HG02884 (cell line): ENCODE data around the gene SUGCT.

Experiments
- ATAC-seq: cut with Tn5 transposase; IDR thresholded peaks from one replicate; pipeline ENCODE4 v1.9.1; 2021; ENCODE audit warnings: mild to moderate bottlenecking, moderate library complexity; ENCODE audit not compliant: unreplicated experiment

SUGCT gene

DNA sequence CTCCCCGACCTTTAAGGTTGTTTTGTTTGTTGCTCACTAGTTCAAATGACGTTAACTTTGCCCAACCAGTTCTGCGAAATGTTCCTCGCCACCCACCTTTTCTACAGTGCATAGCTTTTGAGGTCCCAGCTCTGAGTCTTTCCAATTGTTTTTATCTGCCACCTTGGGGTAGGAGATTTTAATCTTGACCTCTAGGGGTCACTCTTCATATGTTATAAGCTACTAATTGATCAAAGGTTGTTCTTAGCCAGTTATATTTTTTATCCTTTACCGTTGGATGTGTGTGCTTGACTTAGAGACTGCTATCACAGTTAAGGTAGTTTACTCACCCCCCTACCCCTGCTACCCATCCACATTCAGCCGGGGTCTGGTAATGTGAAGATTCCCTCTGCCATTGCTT is 372.4 kb downstream of the SUGCT start:
- ATAC-seq: no peak

DNA sequence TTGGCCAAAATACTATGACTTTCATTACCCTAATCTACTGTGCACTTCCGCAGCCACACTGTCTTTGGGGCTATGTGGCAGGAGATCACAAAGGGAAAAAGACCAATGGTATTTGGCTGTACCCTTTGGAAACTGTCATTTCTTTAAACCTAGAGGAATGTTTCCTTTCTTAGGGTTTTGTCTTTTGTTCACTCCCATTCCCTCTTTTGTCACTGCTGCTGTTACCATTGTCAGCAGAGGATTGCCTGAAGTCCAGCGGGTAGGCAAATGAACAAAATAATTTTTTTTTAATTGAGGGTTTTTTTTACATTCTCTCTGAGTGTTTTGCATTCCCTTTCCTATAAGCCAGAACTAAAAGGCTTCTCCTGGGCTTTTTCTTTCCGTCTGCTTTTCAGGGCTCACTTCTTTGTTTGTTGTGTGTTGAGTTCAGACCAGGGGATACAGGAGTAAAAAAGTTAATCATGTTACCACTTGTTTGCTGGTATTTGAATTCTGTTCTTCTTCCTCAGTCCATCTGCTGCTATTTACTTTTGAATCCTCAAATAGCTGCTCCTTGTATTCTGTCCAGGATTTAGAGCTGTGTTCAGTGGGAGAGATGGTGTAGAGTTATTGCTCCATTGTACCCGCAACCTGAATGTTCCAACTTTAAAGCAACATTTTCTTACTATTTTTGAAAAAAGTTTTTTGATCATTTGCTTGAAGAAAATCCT is 374.6 kb downstream of the SUGCT start:
- no peak for ATAC-seq

DNA sequence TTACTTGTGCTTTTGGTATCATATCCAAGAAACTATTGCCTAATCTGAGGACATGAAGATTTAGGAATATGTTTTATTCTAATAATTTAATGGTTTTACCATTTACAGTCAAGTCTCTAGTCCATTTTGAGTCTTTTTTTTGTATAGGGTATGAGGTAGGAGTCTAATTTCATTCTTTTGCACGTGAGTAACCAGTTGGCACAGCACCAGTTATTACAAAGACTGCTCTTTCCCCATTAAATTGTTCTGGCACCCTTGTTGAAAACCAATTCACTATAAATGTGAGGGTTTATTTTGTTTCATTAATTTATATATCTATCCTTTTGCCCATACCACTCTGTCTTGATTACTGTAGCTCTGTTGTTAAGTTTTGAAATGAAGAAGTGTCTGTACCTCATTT is 381.6 kb downstream of the SUGCT start:
- no peak for ATAC-seq

DNA sequence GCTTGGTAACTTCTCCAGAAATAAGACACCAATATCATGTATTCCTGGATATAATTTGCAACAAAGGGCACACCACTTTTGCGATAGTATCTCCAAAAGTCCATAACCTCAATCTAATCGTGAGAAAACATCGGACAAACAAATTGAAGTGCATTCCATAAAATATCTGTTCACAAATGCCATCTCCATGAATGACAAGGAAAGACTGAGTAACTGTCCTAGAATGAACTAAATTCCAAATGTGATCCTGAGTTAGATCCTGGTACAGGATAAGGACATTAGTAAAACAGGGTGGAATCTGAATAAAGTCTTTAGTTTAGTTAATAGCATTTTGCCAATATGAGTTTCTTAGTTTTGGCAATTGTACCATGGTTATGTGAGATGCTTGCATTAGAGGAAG is 384.2 kb downstream of the SUGCT start:
- no peak for ATAC-seq

DNA sequence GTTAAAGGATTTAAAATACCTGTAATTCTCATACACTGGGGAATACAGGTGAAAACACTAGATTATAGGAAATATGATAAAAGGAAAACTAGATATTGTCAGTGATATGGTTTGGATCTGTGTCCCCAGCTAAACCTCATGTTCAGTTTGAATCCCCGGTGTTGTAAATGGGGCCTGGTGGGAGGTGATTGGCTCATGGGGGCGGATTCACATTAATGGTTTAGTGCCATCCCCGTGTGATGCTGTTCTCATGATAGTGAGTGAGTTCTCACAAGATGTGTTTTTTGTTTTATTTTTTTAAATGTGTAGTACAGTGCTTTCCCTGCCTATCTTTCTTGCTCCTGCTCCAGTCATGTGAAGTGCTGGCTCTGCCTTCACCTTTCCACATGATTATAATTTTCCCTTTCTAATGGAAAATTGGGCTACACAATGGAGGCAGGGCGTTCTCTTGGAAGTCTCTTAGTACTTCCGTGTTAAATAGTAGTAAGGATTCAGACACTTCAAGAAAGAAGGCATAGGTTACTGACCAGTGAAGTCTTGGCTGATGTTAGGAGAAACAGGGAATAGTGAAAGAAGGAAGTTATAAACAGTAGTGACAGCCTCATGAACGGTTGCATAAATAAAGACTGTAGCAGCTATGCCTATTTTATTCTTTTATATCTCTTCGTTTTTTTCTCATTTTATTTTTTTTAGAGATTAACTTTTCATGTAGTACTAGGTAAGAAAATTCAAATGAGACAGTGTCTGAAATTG is 386.4 kb downstream of the SUGCT start:
- ATAC-seq: no peak

DNA sequence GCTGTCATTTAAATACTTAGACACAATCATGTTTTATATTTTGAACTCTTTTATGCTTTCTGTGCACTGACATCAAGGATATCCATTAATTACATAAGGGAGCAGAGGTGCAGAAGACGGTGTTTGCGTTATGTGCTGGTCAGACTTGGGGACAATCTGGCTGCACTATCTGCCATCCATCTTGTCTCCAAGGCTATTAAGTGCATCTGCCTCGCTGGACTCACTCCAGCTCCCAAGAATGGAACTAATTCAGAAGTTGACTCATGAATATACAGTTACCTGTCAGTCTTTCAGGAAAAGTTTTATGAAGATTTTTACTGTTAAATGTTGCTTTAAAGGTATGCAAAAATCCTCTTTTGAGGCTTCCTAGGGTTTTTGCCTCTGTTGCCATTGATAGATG is 391.0 kb downstream of the SUGCT start:
- no peak for ATAC-seq

DNA sequence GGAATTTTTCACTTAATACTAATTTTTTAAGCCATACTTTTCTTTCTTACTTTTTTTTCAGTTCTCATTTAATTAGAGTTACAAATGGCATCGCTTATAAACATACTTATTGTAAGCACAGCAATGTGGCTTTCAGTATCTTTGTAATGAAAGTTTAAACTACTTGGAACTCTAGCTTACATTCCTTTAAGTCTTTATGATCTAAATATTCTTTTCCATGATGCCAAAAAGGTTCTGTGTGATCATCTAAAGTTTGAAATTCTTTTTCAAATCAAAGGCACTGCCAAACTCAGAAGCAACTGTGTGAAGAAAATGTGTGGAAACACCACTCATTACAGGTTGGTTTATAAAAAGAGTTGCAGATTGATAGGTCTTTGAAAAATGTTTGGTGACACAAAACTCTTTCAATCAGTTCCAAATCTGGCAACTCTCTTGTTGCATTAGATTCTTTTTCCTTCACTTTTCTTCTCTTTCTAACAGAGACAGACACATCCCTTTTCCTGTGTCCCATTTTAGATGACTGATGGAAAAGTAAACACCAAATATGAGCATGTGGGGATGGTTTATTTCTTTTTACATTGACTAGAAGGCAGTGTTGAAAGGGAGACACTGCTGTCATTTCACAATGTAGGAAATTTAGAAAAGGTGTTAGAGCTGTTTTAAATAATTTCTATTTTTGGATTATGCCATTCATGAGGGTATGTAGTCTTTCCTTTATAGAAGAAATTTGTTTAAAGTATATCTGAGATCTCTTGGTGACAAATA is 392.3 kb downstream of the SUGCT start:
- no peak for ATAC-seq

DNA sequence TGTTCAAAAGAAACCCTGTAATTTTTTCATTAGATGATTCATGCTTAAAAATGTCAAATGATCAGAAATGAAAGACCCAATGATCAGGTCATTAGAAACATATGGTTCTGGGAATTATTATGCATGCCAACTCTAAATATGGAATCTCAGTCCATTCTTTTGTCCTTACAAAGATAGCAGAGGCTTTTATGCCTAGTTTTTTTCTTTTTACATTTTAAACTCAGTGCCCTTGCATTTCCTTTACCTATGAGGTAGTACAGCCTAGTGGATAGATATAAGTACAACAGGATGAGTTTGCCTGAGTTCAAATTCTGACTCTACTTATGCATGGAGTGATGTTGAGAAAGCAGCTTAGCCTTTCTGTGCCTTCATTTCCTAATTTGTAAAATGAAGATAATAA is 392.9 kb downstream of the SUGCT start:
- no peak for ATAC-seq

DNA sequence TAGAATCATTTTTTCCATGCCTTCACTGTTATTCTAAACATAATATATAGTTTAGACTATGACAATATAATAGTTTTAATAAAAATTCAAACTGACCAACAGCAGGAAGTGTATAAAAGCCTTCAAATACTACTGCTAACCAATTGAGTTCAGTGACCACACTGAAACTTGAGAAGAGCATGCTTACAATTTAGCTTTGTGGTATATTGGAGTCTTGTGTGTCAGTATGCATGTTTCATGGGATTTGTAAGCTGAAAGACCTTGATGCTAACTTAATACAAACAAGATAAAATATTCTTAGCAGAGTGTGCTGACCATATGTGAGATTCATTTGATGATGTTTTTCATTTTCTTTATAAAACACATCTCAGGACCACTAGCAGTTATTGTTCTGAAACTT is 395.5 kb downstream of the SUGCT start:
- ATAC-seq: no peak

DNA sequence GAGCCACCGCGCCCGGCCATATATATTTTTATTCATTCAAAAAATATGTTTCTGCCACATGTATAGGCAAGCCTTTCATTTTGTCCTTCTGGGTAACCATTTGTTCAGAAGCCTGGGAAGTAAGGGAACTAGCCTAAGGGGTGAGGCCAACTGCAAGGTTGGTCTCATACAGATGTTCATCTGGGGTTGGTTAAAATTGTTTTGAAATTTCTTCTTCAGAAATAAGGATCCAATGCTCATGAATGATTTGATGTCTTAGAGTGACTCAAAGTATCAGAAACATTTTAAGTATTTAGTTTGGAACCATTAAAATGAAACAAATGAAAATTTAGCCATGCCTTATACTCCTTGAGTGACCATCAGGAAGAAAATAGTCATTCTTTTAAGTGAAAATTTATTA is 397.2 kb downstream of the SUGCT start:
- ATAC-seq: no peak

DNA sequence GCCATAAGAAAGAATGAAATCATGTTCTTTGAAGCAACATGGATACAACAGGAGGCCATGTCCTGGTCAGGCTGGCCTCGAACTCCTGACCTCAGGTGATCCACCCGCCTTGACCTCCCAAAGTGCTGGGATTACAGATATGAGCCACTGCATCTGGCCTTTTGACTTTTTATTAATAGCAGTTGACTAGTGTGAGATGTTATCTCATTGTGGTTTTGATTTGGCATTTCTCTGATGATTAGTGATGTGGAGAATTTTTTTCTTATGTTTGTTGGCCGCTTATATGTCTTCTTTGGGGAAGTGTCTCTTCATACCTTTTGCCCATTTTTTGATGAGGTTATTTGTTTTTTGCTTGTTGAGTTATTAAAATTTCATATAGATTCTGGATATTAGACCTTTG is 400.9 kb downstream of the SUGCT start:
- ATAC-seq: no peak

DNA sequence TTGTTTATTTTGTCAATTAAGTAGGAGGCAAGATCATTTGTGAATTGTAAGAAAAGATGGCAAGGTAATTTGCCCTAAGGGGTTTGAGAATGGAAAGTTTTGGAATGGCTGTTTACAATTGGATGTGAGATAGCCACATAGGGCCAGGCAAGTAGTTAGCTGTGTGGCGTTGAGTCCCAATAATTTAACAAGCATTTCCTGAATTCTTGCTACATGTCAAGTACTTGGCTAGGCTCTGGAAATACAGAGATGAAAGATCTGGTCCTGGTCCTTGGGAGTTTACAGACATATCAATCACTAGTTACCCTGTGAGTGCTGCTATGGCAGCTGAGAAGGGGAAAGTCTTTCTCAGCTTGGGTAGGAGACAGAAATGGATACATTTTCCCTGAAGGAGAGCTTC is 401.6 kb downstream of the SUGCT start:
- no peak for ATAC-seq

DNA sequence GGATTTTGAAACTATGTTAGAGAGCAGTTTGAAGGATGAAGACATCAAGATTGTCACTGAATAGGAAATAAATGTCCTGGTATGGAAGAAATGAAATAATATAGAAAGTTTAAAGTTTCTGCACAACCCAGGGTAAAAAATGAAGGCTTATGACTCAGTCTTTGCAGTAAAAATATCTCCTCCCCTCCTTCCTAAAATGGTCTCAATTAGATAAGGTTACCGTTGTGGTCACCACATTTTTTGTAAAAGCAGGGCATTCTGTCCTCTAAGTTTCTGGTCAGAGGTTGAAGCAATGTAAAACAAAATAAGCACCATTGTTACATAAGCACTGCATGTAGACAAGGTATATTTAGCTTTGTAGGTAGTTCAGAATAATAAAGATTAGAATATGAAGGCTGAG is 403.5 kb downstream of the SUGCT start:
- no peak for ATAC-seq

DNA sequence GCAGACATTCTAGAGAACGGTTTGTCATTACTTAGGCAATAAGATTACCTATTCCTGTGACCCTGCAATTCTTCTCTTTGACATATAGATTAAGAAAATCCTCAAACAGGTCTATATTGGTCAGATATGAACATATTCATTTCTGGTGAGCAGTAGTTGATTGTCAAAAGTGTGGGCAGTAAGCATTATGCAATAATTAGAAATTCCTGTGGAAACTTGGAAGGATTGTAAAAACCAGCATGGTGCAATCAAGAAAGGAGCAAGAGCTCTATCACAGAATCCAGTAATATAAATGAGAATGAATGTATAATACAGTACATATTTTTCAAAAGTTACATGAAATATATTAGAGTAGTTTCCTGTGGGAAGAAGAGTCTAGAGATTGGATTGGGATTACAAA is 406.5 kb downstream of the SUGCT start:
- ATAC-seq: no peak

DNA sequence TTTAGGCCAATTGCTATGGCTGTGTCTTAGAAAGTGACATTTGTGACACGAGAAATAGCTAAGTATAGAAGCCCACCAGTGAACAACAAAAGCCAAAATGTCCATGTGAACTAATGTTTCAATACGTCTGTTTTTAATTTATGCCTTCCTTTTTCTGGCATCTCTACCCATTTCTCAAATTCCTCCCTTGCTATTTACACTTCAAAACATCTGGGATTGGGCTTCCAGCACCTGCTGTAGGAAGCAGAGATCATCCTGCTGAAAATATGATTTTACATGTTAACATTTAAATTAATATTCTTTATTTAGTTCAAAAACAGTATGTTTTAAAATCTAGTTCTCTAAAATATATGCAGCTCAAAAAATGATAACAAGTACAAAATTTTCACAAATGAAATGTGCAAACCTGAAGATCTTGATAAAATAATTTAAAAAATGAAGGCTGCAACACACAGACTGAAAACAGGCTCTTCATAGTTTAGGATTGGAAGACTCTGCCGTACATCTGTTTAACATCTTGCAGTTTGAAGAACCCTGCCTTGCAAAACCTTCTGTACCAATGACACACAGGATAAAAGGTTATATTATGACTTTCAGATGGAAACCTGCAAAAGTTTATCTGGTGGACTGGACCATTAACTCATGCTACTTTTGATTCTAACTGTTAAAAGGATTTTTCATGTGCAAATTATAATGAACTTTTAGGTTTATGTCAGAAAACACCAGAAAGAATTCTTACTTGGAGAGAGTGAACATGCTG is 408.4 kb downstream of the SUGCT start:
- no peak for ATAC-seq

DNA sequence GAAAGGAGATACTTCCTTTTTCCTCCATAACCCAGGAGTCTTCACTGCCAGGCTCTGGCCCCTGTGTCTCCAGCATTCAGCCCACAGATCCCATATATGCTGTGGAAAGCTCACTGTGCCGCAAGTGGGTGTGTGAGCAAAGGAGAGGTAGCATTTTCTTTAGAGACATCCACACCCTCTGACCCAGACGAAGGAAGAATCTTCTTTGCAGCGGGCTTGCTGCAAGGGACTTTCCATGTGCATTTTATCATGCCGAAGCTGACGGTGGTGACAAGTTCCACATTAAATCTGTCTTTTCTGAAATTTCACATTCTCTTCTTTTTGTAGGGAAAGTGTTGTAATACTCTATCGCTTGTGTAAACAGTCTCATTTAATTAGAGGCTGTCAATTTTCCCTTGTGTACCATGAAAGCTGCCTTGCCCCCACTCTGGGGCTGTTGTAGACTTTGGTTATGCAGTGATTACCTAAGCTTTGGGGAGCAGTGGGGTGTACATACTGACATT is 409.5 kb downstream of the SUGCT start:
- no peak for ATAC-seq

DNA sequence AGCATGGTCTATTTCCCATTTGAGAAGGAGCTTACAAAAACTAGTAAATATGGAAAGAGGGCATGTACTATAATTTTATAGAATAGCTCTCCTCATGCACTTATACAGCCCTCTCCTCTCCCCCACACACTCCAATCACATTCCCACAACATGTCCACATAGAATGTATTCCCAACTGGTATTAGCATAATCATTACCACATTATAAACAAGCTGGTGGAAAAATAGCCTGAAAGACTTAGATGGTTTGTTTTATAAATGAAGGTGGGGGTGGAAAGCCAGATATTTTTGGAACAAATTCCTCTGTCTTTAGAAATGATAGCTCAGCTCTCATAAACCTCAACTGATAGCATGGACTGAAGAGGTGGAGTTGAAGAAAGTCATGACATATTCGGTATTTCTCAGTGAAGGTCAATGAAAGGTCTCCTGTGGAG is 410.1 kb downstream of the SUGCT start:
- no peak for ATAC-seq

DNA sequence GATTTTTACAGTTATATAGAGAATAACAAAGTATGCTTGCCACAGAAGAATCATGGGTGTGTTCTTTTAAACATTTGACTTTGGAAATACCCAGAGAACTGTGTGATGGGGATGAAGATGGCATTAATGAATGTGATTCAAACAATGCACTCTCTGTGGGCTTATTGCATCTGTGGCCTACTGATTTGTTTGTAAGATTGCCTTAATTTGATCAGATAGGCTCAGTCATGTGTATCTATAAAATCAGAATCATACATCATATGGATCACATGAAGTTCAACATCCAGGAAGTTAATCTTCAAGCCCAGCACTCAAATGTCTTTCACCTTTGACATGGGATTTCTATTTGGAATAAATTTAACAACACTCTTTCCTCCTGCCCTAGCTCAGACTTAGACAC is 410.9 kb downstream of the SUGCT start:
- ATAC-seq: no peak

DNA sequence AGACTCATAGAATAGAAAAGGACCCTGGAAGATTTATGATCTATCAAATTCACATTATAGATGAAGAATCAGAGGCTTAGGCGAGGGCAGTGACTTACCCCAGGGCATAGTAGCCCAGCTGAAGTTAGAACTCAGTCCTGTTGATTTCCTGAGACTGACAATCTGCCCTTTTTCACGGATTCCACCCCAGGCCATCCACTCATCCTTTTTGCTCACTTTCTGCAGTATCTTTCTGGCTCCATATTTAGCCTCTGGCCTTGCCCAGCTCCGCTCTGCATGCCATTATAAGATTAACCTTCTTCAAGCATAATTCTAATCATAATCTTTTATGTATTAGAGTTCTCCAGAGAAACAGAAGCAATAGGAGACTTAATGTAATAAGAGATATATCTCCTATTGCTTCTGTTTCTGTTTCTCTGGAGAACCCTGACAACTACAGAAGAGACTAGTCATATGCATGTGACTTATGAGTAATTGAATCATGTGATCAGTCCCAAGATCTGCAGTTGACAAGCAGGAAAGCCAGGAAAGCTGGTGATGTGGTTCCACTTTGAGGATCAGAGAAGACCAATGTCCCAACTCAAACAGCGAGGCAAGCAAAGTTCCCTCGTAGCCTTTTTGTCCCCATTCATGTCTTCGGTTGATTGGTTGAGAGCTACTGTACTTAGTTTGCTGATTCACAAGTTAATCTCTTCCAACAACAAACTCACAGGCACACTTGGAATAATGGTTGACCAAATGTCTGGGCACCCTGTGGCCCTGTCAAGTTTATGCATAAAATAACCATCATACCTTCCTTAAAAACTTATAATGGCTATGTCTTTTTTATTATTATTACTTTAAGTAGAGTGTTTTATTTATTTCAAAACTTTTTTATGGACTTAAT is 412.1 kb downstream of the SUGCT start:
- no peak for ATAC-seq
